ENCODE results near the gene MMP13.

- TF ChIP-seq CTCF (IDR thresholded peaks at IDR 0.05), result no peak
- TF ChIP-seq POLR2A (IDR thresholded peaks at IDR 0.05), result no peak
Measured at GRCh38 chr11:102911758-102912481, 43.6 kb downstream of the MMP13 start.
